Skeletal muscle cell (primary cell): ENCODE data around the gene DDX54.

Source experiments
- DNase-seq: peaks from one replicate; pipeline ENCODE4 v3.0.0-alpha.2; 2010; ENCODE audit warnings: low read depth
- H3K4me3 ChIP-seq: 2 replicates; pipeline ENCODE4 v1.5.1; 2011; ENCODE audit warnings: low read depth, mild to moderate bottlenecking, control low read depth, low read length, moderate library complexity

DDX54 gene

DNA sequence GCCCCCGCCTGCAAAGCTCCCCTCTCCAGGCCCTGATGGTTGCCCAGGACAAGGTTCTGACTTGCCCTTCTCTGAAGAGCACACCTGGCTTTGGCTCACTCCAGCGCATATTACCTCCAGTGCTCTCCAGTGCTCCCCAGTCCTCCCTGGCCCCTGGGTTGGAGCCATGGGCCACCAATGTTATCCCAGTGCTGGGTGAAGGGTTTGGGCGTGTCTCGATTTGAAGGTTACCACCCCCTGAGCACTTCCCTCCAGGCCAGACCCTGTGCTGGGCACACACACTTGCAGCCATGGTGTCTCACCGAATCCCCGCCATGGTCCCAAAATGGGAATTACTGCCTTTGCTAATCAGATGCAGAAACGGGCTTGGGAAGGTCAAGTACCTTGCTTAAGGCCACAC, 11.3 kb upstream of the DDX54 start:
- no peak overlapping the region for H3K4me3 ChIP-seq
- no peak for DNase-seq

DNA sequence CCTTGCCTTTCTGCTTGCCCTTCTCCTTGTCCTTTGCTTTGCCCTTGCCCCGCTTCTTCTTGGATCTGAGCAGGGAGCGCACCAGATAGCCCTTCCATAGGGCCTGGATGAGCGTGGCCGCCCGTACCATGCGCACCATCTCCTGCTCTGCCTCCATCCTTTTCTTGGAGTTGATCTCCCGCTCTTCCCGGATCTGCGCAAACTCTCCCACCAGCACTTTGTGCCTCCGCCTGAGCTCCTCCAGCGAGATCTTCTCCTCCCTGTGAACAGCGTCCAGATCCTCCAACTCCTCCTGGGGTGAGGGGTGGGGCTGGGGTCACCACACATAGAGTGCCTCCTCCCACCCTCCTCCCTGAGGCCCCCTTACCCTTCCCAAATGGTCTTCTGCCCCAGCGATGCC, 10.3 kb upstream of the DDX54 start:
- no peak for DNase-seq

DNA sequence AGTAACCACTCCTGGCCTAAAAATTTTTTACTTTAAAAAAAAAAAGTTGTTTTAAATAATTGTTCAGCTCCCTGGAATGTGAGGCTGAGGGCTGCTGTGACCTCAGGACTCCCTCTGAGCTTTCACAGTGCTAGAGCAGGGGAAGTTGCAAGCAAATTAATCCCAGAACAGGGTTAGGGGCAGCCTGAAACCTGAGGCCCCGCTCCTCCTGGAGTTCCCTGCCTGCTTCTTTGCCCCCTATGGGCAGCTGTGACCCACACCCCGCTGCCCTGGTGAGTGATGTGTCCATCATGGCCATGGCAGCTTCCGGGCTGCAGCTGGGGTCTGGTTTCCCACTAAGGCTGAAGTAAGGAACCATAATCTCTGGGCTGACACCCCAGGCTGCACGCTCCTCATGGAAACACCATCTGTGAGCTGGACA, 9.7 kb upstream of the DDX54 start:
- no peak overlapping the region for H3K4me3 ChIP-seq
- DNase-seq, result no peak

More for the DNA sequence above, 10.3 kb upstream of the DDX54 start:
- no peak overlapping the region for H3K4me3 ChIP-seq

DNA sequence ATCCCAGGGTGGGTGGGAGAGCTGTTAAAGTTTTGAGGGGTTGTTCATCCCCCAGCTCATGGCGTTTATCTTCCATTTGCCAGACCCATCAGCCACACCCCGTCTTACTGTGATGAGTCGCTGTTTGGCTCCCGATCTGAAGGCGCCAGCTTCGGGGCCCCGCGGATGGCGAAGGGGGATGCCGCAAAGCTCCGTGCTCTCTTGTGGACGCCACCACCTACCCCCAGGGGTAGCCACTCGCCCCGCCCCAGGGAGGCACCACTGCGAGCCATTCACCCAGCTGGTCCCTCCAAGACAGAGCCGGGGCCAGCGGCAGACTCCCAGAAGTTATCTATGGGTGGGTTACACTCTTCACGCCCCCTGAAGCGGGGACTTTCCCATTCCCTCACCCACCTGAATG, 5.9 kb upstream of the DDX54 start:
- no peak for DNase-seq
- H3K4me3 ChIP-seq, result no peak overlapping the region

DNA sequence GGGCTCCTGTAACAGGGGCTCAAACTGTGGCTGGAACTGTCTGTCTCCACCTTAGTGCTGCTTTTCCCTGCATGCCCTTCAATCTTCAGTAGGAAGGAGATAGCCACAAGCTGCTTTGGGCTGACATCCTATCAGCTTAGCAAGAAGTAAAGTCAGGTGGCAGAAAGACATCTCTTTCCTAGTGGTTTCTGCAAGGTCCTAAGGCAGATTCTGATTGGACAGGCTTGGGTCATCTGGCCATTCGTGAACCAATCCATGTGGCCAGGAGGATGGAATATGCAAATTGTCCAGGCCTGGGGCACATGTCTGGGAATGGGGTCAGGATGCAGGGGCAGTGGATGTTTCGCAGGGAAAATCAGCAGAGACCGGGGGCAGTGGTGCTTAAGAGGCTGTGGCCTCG, 5.5 kb upstream of the DDX54 start:
- no peak overlapping the region for H3K4me3 ChIP-seq
- no peak for DNase-seq

DNA sequence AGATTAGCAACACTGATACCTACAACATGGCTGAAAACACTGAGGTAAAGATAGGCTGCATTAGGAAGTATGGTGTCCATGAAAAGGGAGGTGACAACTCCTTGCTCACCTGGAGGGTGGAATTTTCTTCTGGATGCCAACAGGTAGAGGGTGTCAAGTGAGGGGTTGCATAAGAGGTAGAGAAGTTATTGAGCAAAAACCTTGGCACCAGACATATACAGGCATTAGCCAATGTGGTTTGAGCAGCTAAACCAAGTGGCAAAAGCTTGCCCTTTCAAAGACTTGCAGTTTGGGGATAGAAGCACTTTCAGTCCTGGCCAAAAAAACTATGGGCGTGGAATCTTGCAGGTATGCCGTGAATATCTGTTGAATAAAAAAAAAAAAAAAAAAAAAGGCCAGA, 4.1 kb upstream of the DDX54 start:
- no peak for DNase-seq
- H3K4me3 ChIP-seq, result no peak overlapping the region

DNA sequence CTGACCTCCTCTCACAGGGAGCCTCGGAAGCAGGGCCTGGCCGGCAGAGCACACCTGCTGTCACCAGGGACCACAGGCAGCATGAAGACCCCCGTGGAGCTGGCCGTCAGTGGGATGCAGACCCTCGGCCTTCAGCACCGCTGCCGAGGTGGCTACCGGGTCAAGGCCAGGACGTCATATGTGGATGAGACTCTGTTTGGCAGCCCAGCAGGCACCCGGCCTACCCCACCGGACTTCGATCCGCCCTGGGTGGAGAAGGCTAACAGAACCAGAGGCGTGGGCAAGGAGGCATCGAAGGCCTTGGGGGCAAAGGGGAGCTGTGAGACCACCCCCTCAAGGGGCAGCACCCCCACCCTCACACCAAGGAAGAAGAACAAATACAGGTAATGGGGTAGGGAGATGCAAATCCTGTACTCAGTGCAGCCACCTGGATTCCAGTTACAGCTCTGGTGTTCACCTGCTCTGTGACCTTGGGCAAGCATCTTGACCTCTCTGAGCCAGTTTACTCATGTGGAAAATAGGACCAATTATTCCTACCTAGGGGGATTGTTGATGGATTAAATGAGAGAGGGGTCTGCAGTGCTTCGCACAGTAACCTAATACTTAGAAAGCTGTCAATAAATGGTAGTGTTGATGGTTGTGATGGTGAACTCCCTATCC, 1.5 kb upstream of the DDX54 start:
- no peak for DNase-seq
- peak overlapping the region; percentile 93 for H3K4me3 ChIP-seq

- DNase-seq, result no peak
Observed at GRCh38 chr12:113186033-113186365, 721 bp upstream of the DDX54 start.

GRCh38 chr12:113184900-113185179, 438 bp downstream of the DDX54 start:
- peak; percentile 60 for DNase-seq
- H3K4me3 ChIP-seq, result peak overlapping the region; percentile 93

More at GRCh38 chr12:113186033-113186365, 721 bp upstream of the DDX54 start:
- H3K4me3 ChIP-seq, result peak overlapping the region; percentile 93

DNA sequence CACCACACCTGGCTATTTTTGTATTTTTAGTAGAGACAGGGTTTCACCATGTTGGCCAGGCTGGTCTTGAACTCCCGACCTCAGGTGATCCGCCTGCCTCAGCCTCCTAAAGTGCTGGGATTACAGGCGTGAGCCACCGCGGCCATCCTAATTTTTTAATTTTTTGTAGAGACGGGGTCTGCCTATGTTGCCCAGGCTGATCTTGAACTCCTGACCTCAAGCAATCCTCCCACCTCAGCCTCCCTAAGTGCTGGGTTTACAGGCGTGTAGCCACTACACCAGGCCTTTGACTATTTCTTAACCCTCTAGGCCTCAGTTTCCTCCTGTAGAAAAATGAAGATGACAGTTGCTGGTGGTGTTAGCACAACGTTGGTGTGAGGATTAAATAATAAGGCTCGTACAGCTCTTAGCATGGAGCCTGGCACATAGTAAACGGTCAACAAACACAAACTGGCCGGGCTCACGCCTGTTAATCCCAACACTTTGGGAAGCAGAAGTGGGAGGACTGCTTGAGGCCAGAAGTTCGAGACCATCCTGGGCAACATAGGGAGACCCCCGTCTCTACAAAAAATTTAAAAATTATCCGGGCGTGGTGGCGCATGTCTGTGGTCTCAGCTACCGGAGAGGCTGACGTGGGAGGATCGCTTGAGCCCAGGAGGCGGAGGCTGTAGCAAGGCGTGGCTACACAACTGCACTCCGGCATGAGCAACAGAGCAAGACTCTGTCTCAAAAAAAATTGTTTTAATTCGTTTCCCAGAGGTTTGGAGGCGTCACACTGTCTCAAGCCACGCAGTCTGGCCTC, 979 bp downstream of the DDX54 start:
- peak overlapping the region; percentile 93 for H3K4me3 ChIP-seq
- DNase-seq, result no peak

GRCh38 chr12:113183030-113183589, 2.2 kb downstream of the DDX54 start:
- no peak overlapping the region for H3K4me3 ChIP-seq
- DNase-seq, result no peak

- DNase-seq, result no peak
- H3K4me3 ChIP-seq, result no peak overlapping the region
Observed at GRCh38 chr12:113181975-113182374, 3.3 kb downstream of the DDX54 start.

GRCh38 chr12:113180333-113180732, 4.9 kb downstream of the DDX54 start:
- DNase-seq, result no peak
- no peak overlapping the region for H3K4me3 ChIP-seq

GRCh38 chr12:113179023-113179422, 6.3 kb downstream of the DDX54 start:
- H3K4me3 ChIP-seq, result no peak overlapping the region

DNA sequence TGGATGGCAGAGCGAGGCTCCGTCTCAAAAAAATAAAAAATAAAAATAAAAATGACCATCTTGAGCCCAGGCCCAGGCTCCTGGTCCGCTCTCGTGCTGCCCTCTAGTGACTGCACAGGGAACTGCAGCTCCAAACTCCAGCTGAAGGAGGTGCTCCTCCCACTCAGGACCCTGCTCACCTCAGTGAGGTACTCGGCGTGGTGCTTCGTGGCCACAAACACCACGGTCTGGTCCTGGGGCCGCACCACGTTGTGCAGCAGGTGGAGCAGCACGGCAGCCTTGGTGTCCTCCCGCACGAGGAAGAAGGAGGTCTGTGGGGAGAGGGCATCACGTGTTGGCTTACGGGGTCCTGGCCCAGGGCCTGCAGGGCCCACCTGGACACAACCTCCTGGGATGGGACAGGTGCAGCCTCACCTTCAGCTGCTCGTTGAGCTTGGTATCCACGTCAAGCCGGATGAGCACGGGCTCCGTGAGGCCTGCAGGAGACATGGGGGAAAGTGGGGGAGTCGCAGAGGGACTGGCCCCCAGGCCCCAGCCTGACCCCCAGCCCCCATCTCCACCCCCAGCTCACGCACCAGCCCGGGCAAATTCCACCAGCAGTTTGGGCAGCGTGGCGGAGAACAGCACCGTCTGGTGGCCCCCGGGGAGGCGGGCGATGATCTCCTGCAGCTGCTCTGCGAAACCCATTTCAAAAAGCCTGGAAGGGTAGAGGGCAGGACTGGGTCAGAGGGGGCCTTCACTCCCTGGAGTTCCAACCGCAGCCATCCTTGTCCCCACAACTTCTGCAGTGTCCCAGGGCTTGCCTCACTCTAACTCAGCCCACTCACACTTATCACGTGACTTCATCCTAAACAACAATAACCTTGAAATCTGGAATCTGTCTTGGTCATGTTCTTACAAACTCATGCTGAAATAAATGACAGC, 10.6 kb downstream of the DDX54 start:
- DNase-seq, result no peak
- no peak overlapping the region for H3K4me3 ChIP-seq

More at GRCh38 chr12:113179023-113179422, 6.3 kb downstream of the DDX54 start:
- no peak for DNase-seq

DNA sequence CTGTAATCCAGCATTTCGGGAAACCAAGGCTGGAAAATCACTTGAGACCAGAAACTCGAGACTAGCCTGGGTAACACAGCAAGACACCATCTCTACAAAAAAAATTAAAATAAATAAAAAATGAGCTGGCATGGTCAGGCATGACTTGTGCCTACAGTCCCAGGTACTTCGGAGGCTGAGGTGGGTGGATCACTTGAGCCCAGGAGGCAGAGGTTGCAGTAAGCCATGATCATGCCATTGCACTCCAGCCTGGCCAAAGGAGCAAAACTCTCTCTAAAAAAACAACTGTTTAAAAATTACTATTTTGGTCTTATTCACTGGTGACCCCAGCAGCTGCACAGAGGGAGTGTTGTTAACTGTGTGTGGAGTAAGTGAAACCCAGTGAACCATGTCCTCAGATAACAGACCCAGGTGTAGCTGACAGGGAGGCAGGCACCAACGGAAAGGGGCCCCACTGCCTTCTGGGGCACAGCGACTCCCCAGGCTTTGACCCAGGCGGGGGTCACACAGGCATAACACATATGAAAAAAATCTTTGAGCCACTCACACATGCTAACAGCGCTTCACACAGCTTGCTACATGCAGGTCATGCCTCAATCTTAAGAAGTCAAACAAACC, 12.1 kb downstream of the DDX54 start:
- H3K4me3 ChIP-seq, result no peak overlapping the region

DNA sequence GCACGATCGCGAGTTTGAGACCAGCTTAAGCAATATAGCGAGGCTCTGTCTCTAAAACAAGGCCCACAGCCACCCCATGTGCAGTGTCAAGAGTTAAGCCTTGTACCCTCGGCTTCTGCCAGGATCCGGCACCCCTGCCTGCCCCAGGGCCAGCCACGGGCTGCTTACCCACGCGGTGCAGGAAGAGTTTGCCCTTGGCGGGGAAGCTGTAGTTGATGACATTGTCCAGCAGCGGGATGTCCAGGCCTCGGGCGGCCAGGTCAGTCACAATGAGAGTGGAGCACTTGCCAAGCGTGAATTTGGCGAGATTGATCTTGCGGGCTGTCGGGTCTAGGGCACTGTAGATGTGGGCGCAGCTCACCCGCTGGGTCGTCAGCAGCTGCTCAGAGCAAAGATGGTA, 13.1 kb downstream of the DDX54 start:
- DNase-seq, result no peak
- no peak overlapping the region for H3K4me3 ChIP-seq

More for the DNA sequence above, 12.1 kb downstream of the DDX54 start:
- no peak for DNase-seq

GRCh38 chr12:113171543-113171942, 13.7 kb downstream of the DDX54 start:
- no peak for DNase-seq
- H3K4me3 ChIP-seq, result no peak overlapping the region

DNA sequence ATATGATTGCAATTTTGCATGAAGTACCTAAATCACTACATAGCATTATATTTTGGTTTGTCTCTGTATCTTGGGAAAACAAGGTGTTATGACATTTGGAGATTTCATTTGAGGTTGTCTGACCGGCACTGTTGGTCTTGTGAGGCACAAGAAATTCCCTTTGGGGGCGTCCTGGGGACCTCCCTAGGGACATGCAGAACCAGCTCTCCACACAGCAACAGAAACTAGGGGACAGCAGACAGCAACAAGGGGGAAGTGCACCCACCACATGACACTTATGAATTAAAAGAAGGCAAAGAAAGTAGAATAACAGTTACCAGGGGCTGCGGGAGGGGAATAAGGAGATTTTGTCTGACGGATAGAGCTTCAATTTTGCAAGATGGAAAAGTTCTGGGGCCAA, 14.4 kb downstream of the DDX54 start:
- H3K4me3 ChIP-seq, result no peak overlapping the region
- no peak for DNase-seq

GRCh38 chr12:113170457-113170856, 14.8 kb downstream of the DDX54 start:
- H3K4me3 ChIP-seq, result no peak overlapping the region
- DNase-seq, result no peak
